SK-N-SH treated with all-trans-retinoic acid at 6 μM for 48 hours (cell line): ENCODE data around the gene TESPA1.

Experiments used
- OSR1 ChIP-seq: fragments of 250-450 bp; sonication (Bioruptor Pico); IDR thresholded peaks from 2 replicates; pipeline ENCODE4 v1.8.0; 2022; ENCODE audit warnings: moderate library complexity, mild to moderate bottlenecking, inconsistent platforms
- PATZ1 ChIP-seq: fragments of 250-450 bp; sonication (Bioruptor Pico); IDR thresholded peaks from 2 replicates; pipeline ENCODE4 v1.8.0; 2020; ENCODE audit warnings: mild to moderate bottlenecking, moderate library complexity, borderline replicate concordance
- ZFP3 ChIP-seq: fragments of 250-450 bp; sonication (Bioruptor Pico); IDR thresholded peaks from 2 replicates; pipeline ENCODE4 v1.5.0; 2020; ENCODE audit warnings: mild to moderate bottlenecking, moderate library complexity

- TF ChIP-seq OSR1: no peak
- no peak for TF ChIP-seq PATZ1 (CRISPR knock-in tag)
- no peak for TF ChIP-seq ZFP3 (CRISPR knock-in tag)
These were observed 6.7 kb downstream of the TESPA1 start for GRCh38 chr12:54977857-54978256.
